ENCODE data around the gene RSKR. TPM values are rescaled to one million over a fixed set of nuclear protein-coding genes. Genes with fewer than 3 reads are reported as not detected.

The RSKR gene
- total RNA-seq, 1 donor from 2014 or later: 26.5 TPM

- peaks cover 13% of the 10 kb centered on the region for H3K36me3 ChIP-seq
- no peak overlapping the region for H3K4me3 ChIP-seq
- H3K27me3 Mint-ChIP-seq (ENCODE audit: insufficient read depth, low read depth): peaks cover 2% of the 10 kb centered on the region
- no peak for DNase-seq (ENCODE audit: low spot score)
- H3K27ac Mint-ChIP-seq: no peak overlapping the region
- H3K4me1 ChIP-seq: no peaks in the 10 kb centered on the region
- H3K27me3 ChIP-seq: no peaks in the 10 kb centered on the region
- peaks cover 53% of the 10 kb centered on the region for H3K36me3 Mint-ChIP-seq
- H3F3A ChIP-seq (ENCODE audit: low read depth): no peaks in the 10 kb centered on the region
- H3K79me2 ChIP-seq (ENCODE audit: low read depth): peaks cover 21% of the 10 kb centered on the region
- H2AFZ ChIP-seq (replicated peaks): no peak overlapping the region
- peaks cover 47% of the 10 kb centered on the region for H4K20me1 ChIP-seq (ENCODE audit: low read depth)
- no peak overlapping the region for H3K4me3 Mint-ChIP-seq
- H3K9ac ChIP-seq: no peak overlapping the region
- no peaks in the 10 kb centered on the region for H3K9me3 Mint-ChIP-seq
- H3K4me1 Mint-ChIP-seq: no peaks in the 10 kb centered on the region
- TF ChIP-seq EZH2phosphoT487 (IDR thresholded peaks at IDR 0.05): no peak
- no peak overlapping the region for H3K4me2 ChIP-seq
- no peak overlapping the region for H3K27ac ChIP-seq
- H3K9me3 ChIP-seq (ENCODE audit: low read depth): no peaks in the 10 kb centered on the region
Observed at GRCh38 chr17:28634206-28634865, 20.4 kb upstream of the RSKR start.

GRCh38 chr17:28626818-28627217 lies 12.8 kb upstream of the RSKR start:
- H3K27me3 ChIP-seq: no peaks in the 10 kb centered on the region
- H3K4me3 Mint-ChIP-seq: no peak overlapping the region
- H3K79me2 ChIP-seq (ENCODE audit: low read depth): no peaks in the 10 kb centered on the region
- H3K4me3 ChIP-seq: no peak overlapping the region
- no peak for DNase-seq (ENCODE audit: low spot score)
- no peaks in the 10 kb centered on the region for H3K9me3 Mint-ChIP-seq
- H3K4me2 ChIP-seq: no peak overlapping the region
- no peaks in the 10 kb centered on the region for H3K4me1 ChIP-seq
- TF ChIP-seq EZH2 (IDR thresholded peaks at IDR 0.05) (no peak), CTCF (IDR thresholded peaks at IDR 0.05) (no peak), EZH2phosphoT487 (IDR thresholded peaks at IDR 0.05) (no peak)
- H3K9ac ChIP-seq: no peak overlapping the region
- H3K27ac ChIP-seq: no peak overlapping the region
- H3K27ac Mint-ChIP-seq: no peak overlapping the region
- no peaks in the 10 kb centered on the region for H3K27me3 Mint-ChIP-seq (ENCODE audit: insufficient read depth, low read depth)
- peaks cover 29% of the 10 kb centered on the region for H3K36me3 Mint-ChIP-seq
- no peaks in the 10 kb centered on the region for H3K4me1 Mint-ChIP-seq
- no peaks in the 10 kb centered on the region for H3F3A ChIP-seq (ENCODE audit: low read depth)
- H3K36me3 ChIP-seq: peaks cover 13% of the 10 kb centered on the region
- no peaks in the 10 kb centered on the region for H3K9me3 ChIP-seq (ENCODE audit: low read depth)
- peaks cover 13% of the 10 kb centered on the region for H4K20me1 ChIP-seq (ENCODE audit: low read depth)
- no peak overlapping the region for H2AFZ ChIP-seq (replicated peaks)

GRCh38 chr17:28624148-28624547 lies 10.2 kb upstream of the RSKR start:
- H3K27me3 ChIP-seq: no peaks in the 10 kb centered on the region
- Mint-ChIP-seq H3K4me3 (no peak overlapping the region), H3K9me3 (no peaks in the 10 kb centered on the region), H3K27me3 (ENCODE audit: insufficient read depth, low read depth) (peaks cover 3% of the 10 kb centered on the region), H3K4me1 (no peaks in the 10 kb centered on the region), H3K27ac (no peak overlapping the region), H3K36me3 (peaks cover 32% of the 10 kb centered on the region)
- no peak overlapping the region for H3K27ac ChIP-seq
- H4K20me1 ChIP-seq (ENCODE audit: low read depth): peaks cover 13% of the 10 kb centered on the region
- no peak overlapping the region for H2AFZ ChIP-seq (replicated peaks)
- no peaks in the 10 kb centered on the region for H3K9me3 ChIP-seq (ENCODE audit: low read depth)
- DNase-seq (ENCODE audit: low spot score): no peak
- no peaks in the 10 kb centered on the region for H3F3A ChIP-seq (ENCODE audit: low read depth)
- H3K36me3 ChIP-seq: peaks cover 8% of the 10 kb centered on the region
- TF ChIP-seq EZH2phosphoT487 (IDR thresholded peaks at IDR 0.05) (no peak), CTCF (IDR thresholded peaks at IDR 0.05) (no peak), EZH2 (IDR thresholded peaks at IDR 0.05) (no peak)
- H3K4me3 ChIP-seq: no peak overlapping the region
- no peak overlapping the region for H3K9ac ChIP-seq
- H3K4me2 ChIP-seq: no peak overlapping the region
- no peaks in the 10 kb centered on the region for H3K4me1 ChIP-seq
- H3K79me2 ChIP-seq (ENCODE audit: low read depth): no peaks in the 10 kb centered on the region

- peaks cover 13% of the 10 kb centered on the region for H4K20me1 ChIP-seq (ENCODE audit: low read depth)
- TF ChIP-seq EZH2 (IDR thresholded peaks at IDR 0.05) (no peak), EZH2phosphoT487 (IDR thresholded peaks at IDR 0.05) (no peak), CTCF (IDR thresholded peaks at IDR 0.05) (no peak)
- no peaks in the 10 kb centered on the region for H3K9me3 Mint-ChIP-seq
- no peaks in the 10 kb centered on the region for H3K79me2 ChIP-seq (ENCODE audit: low read depth)
- no peak overlapping the region for H2AFZ ChIP-seq (replicated peaks)
- H3K36me3 ChIP-seq: peaks cover 9% of the 10 kb centered on the region
- no peak overlapping the region for H3K4me3 ChIP-seq
- no peak overlapping the region for H3K9ac ChIP-seq
- H3K4me3 Mint-ChIP-seq: no peak overlapping the region
- H3K4me2 ChIP-seq: no peak overlapping the region
- H3F3A ChIP-seq (ENCODE audit: low read depth): no peaks in the 10 kb centered on the region
- H3K4me1 Mint-ChIP-seq: no peaks in the 10 kb centered on the region
- H3K9me3 ChIP-seq (ENCODE audit: low read depth): no peaks in the 10 kb centered on the region
- H3K27me3 ChIP-seq: no peaks in the 10 kb centered on the region
- H3K4me1 ChIP-seq: no peaks in the 10 kb centered on the region
- no peak for DNase-seq (ENCODE audit: low spot score)
- no peak overlapping the region for H3K27ac Mint-ChIP-seq
- H3K36me3 Mint-ChIP-seq: peaks cover 34% of the 10 kb centered on the region
- H3K27ac ChIP-seq: no peak overlapping the region
- peaks cover 3% of the 10 kb centered on the region for H3K27me3 Mint-ChIP-seq (ENCODE audit: insufficient read depth, low read depth)
Observed at GRCh38 chr17:28623696-28624095, 9.7 kb upstream of the RSKR start.
